ENCODE data around the gene CNNM3.
"Not testable (repeated sequence)": the region's sequence is repeated elsewhere in the genome, so short reads cannot be mapped to it uniquely, and the experiment has no call there.

The CNNM3 gene

DNA sequence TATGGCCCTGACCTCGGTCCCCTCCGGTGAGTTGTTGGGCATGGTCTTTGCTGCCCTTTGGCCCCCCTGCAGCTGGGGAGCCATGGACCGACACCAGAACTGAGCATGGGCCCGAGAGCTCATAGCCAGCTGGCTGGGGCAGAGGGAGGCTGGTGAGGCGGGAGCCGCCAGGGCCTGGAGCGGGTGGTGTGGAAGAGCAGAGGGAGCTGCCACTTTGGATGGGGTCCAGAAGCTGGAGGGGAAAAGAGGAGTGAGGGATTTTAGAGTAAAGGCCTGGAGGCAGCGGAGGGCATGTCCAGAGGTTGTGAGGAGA, 16.5 kb upstream of the CNNM3 start:
- DNase-seq (ENCODE audit: low read depth) = no peak

DNA sequence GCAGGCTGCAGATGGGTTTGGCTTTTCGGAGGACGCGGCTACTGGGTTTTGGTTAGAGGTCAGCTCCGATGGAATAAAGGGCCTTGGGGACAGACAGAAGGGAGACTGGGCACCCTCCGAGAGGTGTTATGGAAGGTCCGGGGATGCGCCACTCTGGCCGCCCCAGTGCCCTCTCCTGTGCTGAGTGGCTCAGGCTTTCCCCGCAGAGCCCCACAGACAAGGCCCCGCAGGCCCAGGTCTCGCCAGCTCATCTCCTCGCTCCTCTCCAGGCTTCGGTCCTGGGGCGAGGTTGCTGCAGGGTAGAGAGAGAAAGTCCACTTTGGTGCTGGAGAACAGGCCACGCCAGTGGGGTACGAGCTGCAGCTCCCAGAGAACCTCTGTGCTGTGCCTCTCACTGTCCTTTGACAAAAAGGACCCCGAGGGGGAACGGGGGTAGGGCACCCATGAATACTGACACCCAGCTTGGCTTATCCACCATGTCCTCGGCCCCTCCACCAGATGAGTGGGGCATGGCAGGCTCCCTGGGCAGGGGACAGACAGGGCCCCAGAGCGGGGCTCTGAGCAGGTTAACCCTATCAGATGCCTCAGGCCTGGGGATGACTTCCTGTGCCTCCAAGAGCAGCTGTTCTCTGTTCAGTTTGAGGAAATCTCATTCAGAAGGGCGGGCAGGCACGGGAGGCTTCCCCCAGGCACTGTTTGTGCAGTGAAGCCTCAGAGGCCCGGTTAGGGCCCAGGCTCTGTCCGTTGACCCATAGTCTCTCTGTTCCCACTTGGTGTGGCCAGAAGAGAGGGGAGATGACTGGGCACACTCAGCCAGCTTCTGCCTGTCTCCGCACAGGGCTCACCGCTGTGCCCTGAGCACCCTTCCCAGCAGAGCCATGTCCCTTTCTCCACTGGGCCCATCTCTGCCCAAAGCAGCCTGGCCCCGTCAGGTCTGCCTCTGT, 15.7 kb upstream of the CNNM3 start:
- no peak for DNase-seq (ENCODE audit: low read depth)

DNA sequence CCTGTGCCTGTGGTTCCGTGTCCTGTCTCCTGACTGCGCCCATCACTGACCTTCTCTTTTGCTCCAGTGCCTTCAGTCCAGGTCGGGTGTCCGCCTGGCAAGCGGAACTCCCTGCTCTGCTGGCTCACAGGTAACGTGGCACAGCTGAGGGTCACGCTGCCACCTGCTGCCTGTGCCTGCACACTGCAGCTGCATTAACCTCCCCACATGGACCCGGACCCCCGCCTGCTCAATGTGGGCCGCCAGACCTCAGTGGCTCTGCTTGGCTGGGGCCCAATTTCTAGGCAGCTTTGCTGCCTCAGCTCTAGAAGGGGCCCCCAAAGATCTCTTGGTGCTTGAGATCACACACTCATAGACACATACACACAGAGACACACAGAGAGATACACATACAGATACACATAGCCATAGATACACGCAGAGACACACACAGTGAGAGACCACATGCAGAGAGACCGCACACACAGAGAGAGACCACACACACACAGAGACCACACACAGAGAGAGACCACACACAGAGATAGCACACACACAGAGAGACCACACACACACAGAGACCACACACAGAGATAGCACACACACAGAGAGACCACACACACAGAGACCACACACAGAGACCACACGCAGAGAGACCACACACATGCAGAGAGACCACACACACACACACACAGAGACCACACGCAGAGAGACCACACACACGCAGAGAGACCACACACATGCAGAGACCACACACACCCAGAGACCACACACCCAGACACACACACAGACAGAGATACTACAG, 14.9 kb upstream of the CNNM3 start:
- peak; percentile 57 for DNase-seq (ENCODE audit: low read depth)

DNA sequence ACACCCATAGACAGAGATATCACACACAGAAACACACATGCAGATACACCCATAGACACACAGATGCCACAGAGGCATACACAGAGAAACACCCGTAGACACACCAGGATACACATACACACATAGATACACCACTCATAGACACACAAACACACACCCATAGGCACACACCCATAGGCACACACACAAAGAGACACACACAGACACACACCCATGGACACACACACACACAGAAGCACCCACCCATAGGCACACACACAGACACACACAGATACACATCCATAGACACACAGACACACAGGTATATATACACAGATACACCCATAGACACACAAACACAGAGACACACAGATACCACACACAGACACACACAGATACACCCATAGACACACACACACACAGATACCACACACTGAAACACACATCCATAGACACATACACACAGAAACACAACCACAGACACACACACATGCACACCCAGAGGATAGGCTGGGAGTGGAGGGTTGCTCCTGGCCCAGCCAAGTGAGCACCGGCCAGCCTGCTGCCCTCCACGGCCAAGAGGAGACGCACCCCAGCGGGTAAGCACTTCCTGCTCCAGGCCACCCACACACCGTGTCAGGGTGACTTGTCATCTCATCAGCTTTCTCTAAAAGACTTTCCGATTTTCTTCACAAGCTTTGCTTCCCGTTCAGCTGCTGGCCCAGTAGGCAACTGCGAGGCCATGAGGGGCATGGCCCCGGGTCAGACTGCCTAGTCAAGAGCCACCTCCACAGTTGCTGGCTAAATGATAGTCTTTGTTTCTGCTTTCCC, 14.1 kb upstream of the CNNM3 start:
- DNase-seq (ENCODE audit: low read depth) = peak; percentile 26

DNA sequence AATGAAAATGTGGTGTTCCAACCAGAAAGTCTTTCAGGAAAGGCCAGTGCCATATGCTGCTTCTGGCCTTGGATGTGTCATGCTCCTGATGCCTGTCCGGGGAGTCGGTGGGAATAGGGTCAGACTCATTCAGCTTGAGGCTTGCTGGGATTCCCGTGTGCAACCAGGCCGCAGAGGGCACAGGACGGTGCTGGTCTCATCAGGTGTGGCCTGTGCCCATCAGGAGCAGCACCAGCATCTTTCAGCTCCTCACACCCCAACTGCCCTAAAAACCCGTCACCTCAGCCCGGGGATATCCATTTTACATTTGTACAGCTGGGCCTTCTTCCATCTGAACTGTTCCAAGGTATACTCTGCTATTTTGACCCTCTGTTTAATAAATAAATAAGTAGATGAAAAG, 13.3 kb upstream of the CNNM3 start:
- no peak for DNase-seq (ENCODE audit: low read depth)

DNA sequence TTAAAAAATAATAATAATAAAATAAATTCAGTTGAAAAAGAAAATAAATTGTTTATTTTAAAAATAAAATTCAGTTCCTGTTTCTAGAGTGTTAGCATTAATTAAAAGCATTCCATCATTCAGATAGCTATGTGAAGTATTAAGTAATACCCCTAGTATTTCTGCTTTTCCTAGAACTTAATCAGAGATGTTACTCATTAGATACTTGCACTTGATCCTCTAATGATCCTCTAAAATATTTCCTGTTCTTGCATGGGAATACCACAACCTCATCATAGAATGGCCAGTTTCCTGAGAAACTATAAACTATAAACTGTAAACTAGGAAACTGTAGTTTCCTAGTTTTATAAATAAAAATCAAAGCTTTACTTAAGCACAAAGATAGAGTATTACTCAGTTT, 11.1 kb upstream of the CNNM3 start:
- DNase-seq (ENCODE audit: low read depth) = no peak

DNA sequence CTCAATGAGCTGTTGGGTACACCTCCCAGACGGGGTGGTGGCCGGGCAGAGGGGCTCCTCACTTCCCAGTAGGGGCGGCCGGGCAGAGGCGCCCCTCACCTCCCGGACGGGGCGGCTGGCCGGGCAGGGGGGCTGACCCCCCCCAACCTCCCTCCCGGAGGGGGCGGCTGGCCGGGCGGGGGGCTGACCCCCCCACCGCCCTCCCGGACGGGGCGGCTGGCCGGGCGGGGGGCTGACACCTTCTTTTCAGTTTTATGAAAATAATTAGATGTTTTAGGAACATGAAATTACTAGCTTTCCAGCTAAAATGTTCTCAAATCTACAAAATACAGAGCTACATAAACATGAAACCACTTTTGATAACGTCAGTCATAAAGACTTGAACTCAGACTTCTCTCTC, 10.1 kb upstream of the CNNM3 start:
- not testable (repeated sequence) for DNase-seq (ENCODE audit: low read depth)

DNA sequence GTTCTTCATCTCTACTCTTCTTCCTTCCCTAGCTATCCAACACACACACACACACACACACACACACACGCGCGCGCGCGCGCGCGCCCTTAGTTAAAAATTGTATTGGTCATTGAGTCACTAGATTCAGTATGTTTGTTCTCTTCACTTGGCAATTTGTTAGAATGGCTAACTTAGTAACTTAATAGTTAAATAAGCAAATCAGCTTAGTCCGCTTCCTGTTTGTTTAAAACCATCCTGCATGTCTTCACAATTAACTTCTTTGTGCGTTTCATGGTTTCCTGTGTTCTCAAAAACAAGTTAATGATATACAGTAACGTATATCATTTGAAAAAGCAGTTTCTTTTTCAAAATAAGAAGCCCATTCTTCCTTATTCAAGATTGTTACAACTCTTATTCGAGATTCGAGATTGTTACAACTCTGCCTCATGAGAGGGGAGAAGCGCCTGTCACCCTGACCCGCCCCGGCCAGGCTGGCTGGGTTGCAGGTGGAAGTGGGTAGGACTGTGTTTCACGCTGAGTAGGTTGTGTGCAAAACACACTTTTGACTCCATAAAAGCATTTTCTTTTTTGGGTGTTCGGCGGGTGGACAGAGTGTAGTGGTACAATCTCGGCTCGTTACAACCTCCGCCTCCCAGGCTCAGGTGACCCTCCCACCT, 9.5 kb upstream of the CNNM3 start:
- DNase-seq (ENCODE audit: low read depth) = no peak

DNA sequence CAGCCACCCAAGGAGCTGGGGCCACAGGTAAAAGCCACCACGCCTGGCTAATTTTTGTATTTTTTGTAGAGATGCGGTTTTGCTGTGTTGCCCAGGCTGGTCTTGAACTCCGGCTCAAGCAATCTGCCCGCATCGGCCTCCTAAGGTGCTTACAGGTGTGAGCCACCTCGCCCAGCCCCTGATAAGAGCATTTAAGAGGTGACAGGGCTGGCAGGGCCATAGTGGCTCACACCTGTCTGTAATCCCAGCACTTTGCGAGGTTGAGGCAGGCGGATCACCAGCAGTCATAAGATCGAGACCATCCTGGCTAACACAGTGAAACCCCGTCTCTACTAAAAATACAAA, 9.0 kb upstream of the CNNM3 start:
- no peak for DNase-seq (ENCODE audit: low read depth)

DNA sequence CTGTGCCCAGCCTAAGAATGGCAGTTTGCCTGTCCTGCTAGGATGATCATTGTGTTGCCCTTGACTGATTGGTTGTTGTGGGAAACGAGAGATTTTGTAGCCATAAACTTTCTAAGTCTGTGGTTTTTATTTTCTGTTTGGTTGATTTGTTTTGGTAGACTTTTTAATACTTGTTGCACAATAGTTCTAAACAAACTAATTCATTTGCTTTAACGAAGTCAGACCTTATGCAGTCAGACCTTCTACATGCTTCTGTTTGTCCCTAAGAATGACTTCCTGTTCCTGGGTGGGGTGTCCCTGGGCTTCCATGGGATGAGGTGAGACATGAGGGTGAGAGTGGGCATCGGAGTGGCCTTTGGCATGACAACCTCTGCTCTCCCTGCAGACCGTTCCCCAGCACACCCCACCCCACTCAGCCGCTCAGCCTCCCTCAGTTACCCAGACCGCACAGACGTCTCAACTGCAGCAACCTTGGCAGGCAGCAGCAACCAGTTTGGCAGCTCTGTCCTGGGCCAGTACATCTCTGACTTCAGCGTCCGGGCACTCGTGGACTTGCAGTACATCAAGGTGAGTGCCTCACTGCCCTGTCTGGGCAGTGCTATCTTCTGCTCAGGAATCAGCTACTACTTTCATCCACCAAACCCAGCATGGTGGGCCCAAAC, 7.8 kb upstream of the CNNM3 start:
- no peak for DNase-seq (ENCODE audit: low read depth)

DNA sequence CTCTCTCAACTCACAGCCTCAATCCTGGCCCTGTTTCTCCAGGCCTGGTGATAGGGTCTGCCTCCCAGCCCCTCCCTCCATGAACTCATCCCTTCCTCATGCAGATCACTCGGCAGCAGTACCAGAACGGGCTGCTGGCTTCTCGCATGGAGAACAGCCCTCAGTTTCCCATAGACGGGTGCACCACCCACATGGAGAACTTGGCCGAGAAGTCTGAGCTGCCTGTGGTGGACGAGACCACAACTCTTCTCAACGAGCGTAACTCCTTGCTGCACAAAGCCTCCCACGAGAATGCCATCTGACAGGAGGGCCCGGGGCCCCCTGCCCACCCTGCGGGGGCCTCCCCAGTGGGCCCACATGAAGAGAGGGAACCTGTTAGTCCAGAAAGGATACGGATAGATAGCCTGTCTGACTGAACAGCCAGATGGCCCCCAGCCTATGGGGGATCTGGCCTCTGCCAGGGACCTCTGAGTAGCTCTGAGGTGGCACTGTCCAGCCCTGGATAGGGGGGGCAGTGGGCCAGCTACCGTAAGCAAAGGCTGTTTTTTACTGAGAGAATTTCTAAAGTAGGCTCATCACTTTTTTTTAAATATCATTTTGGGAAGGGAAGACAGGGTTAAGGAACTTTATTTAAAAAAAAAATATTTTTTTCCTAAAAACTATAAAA, 6.7 kb upstream of the CNNM3 start:
- no peak for DNase-seq (ENCODE audit: low read depth)

DNA sequence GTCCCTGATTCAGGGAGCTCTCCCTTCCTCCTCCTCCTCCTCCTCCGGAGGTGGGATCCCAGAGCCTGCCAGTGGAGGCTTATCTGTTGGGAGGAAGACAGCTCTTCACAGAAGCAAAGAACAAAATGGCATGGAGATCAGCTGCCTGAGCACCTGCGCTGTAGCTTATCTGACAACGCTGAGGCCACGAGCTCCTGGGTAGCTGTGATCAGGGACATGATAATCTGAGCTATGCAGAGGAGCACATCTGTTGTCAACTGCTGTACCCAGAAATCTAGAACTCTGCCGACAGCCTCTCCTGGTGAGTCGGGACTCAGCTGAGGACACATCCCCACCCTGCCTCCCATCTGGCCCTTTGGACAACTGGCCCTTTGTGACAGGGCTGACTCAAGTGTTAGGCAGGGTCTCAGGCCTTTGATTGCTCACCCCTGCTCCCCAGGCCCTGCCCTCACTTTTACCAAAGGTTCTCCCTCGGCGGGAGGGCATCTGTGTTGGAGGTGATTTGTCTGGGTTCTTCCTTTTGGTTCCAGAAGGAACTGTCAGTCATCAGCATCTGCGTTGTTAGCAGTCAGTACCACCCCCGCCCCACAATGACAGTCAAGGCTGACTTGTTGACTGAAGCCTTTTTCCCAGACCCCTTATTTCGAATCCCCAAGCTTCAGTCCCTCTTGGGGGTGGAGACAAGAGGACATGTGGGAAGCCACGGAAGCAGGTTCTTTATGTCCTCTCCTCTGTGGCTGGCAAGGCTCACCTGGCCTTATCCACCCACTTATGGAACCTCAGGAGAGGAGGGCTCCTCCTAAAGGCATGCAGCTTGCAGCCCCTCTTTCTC, 5.9 kb upstream of the CNNM3 start:
- no peak for DNase-seq (ENCODE audit: low read depth)

DNA sequence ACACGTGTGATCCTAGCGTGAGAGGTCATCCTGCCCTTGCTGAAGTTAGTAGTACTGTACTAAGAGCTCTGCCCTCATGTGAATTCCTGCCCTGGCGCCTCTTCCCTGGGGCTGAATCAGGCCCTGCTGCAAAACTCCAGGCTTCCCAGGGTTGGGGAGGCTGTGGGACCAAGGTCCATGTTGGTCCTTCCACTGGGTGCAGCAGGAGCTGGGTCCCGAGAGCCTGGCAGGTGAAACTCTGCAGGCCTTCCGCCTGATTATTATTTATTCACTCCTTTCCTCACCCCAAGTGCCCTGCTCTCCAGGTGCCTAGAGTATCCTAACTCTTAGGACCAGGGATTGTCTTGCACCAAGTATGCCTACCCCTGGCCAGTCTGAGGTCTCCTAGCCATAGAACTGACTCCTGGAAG, 5.3 kb upstream of the CNNM3 start:
- no peak for DNase-seq (ENCODE audit: low read depth)

DNA sequence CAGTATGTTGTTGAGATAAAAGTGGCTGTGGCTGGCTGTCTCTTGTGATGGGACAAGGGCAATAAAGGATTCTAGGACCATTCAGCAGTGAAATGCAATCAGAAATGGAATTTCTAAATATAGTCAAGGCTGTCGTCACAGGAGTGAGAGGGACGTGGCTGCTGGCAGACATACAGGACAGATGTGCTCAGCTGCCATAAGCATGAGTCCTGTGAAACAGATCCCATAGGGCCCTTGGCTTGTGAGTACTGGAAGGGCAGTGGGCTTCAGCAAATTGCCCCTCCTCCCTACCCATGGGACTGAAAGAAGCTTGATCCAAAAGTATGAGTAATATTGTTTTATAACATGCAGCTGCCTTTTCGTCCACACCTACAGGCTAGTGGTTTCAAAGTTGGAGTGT, 4.2 kb upstream of the CNNM3 start:
- DNase-seq (ENCODE audit: low read depth) = no peak

DNA sequence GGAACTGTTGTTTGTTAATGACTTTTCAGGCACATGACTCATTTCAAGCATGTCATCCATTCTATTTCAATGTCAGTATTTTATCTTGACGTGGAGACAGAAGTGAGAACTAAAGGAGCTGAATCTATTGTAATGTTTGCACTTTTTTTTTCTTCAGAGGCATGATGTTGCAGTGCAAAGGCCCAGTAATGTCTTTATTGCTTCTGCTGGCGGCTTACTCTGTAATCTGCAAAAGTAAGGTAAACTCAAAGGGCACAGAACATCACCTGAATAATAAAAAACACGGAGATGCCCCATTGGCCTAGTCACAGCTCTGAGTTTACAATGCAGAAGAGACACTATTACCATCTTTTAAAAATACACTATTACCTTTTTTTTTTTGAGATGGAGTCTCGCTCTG, 2.4 kb upstream of the CNNM3 start:
- DNase-seq (ENCODE audit: low read depth) = no peak

DNA sequence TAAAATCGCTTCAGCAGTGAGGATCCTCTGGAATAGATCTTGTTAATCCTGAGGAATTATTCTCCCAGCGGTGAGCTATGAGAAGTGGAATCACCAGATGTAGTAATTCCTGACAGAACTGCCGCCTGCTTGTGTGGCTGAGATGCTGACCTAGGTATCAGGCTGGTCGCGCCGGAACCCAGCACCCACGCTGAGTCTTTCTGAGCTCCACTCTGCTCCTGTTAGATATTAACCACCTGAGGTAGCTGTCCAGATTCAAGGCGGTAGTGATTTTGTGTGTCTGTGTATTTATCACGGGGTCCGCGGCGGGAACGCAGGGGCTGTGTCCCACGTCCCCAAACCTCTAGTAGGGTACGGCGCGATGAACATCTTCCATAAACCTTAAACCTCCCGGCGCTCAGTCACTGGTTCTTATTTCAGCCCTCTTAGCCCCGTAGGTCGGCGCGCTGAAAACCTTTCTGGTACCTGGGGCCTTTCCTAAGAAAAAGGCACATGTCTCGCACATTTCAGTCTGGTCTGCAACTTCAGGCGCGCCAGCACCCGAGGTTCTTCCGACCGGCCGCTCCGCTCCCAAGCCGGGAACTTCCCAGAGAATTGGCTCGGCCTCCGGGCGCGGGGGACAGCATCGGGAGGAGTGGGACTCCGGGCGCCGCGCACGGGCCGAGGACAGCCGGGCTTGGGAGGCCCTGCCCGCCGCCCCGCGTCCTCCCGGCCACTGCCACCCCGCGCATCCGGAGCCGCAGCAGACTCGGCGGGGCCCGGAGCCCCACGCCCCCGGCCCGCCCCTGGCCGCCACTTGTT, 542 bp upstream of the CNNM3 start:
- DNase-seq (ENCODE audit: low read depth) = peak; percentile 13

DNA sequence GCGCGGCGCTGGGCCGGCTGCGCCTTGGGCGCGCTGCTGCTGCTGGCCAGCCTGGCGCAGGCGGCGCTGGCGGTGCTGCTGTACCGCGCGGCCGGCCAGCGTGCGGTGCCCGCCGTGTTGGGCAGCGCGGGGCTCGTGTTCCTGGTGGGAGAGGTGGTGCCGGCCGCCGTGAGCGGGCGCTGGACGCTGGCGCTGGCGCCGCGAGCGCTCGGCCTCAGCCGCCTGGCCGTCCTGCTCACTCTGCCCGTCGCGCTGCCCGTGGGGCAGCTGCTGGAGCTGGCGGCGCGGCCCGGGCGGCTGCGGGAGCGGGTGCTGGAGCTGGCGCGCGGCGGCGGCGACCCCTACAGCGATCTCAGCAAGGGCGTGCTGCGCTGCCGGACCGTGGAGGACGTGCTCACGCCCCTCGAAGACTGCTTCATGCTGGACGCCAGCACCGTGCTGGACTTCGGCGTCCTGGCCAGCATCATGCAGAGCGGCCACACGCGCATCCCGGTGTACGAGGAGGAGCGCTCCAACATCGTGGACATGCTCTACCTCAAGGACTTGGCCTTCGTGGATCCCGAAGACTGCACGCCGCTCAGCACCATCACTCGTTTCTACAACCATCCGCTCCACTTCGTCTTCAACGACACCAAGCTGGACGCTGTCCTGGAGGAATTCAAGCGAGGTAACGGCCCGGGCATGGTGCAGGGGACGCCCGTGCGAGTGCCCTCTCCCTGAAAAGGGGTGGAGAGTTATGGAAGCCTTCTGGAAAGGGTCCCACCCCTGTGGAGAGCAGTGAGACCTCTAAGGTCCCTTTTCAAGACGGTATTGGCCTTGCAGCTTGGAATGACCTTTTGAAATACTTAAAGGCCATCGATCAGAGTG, 1.0 kb downstream of the CNNM3 start:
- no peak for DNase-seq (ENCODE audit: low read depth)

DNA sequence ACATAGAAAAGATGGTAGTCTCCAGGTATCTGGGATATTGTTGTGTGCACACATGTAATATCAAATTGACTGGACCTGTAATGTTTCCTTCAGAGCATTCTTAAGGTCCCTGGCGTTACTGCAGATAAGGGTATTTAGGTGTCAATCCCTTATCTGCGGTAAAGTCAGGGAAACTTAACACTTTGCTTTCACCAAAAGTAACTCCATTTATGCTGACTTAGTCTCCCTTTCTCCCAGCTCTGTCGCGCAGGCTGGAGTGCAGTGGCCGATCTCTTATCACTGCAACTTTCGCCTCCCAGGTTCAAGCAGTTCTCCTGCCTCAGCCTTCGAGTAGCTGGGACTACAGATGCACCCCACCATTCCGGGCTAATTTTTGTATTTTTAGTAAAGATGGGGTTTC, 1.8 kb downstream of the CNNM3 start:
- no peak for DNase-seq (ENCODE audit: low read depth)

Data from stimulated activated CD4-positive, alpha-beta T cell treated with anti-CD3 and anti-CD28 coated beads, Interleukin-2, amount 100 ng/mL, for 4 hours (primary cell).